Caco-2 (cell line): ENCODE measurements around the gene EPM2A. TPM values are rescaled to one million over a fixed set of nuclear protein-coding genes. Genes with fewer than 3 reads are reported as not detected.

Experiments
- BruUV-seq: library from RNA; stranded (reverse); fragments of 400-500 nt; replicated peaks from 2 replicates; lab custom pipeline; 2021; lab: Mats Ljungman, UMichigan
- CTCF ChIA-PET: fragments of 300-600 bp; sonication (Branson Sonifier 250); formaldehyde crosslinking; loops from one replicate; lab custom pipeline; 2022; ENCODE audit warnings: antibody characterized with exemption; lab: Charles Lee
- POLR2A ChIA-PET: fragments of 300-600 bp; sonication (Branson Sonifier 250); formaldehyde crosslinking; loops from one replicate; lab custom pipeline; 2022; ENCODE audit warnings: antibody characterized with exemption; lab: Charles Lee
- DNase-seq, 2 experiments: peaks; one replicate each; pipeline versions ENCODE4 v3.0.0 to v3.0.0-alpha.2; 2020 to 2022
- H3K27me3 ChIP-seq: replicated peaks from 2 replicates; pipeline ENCODE4 v1.6.0; 2011; ENCODE audit warnings: low read length; ENCODE audit not compliant: control insufficient read depth, insufficient read depth
- H3K36me3 ChIP-seq: 2 replicates; pipeline ENCODE4 v1.5.1; 2011; ENCODE audit warnings: low read length; ENCODE audit not compliant: control insufficient read depth, insufficient read depth
- H3K4me1 ChIP-seq: fragments of 250-450 bp; sonication (Bioruptor Pico); 2 replicates; pipeline ENCODE4 v1.5.1; 2020; ENCODE audit warnings: mild to moderate bottlenecking
- H3K4me3 ChIP-seq: 2 replicates; pipeline ENCODE4 v1.5.1; 2011; ENCODE audit warnings: low read depth, mild to moderate bottlenecking, control low read depth, low read length
- H3K9me3 ChIP-seq: fragments of 250-450 bp; sonication (Bioruptor Pico); 2 replicates; pipeline ENCODE4 v1.5.1; 2020; ENCODE audit warnings: mild to moderate bottlenecking, moderate library complexity
- H3K27ac Mint-ChIP-seq: one replicate; pipeline ENCODE4 v1.8.0; 2022; ENCODE audit warnings: mixed read lengths; ENCODE audit not compliant: unreplicated experiment
- H3K27me3 Mint-ChIP-seq: one replicate; pipeline ENCODE4 v1.8.0; 2022; ENCODE audit warnings: mixed read lengths; ENCODE audit not compliant: insufficient read depth, unreplicated experiment
- H3K36me3 Mint-ChIP-seq: one replicate; pipeline ENCODE4 v1.8.0; 2022; ENCODE audit warnings: mild to moderate bottlenecking, mixed read lengths; ENCODE audit not compliant: insufficient read depth, unreplicated experiment
- H3K4me1 Mint-ChIP-seq: one replicate; pipeline ENCODE4 v1.8.0; 2022; ENCODE audit warnings: low read depth, mixed read lengths; ENCODE audit not compliant: unreplicated experiment
- H3K4me3 Mint-ChIP-seq: one replicate; pipeline ENCODE4 v1.8.0; 2022; ENCODE audit warnings: mild to moderate bottlenecking, moderate library complexity, mixed read lengths; ENCODE audit not compliant: unreplicated experiment
- H3K9me3 Mint-ChIP-seq: one replicate; pipeline ENCODE4 v1.8.0; 2022; ENCODE audit warnings: mixed read lengths; ENCODE audit not compliant: unreplicated experiment
- CTCF ChIP-seq, 2 experiments: fragments of 200-600 bp in 1 of 2; IDR thresholded peaks; 1 replicate in 1 of 2; 2 replicates in 1 of 2; pipeline versions ENCODE4 v1.5.1 to v1.8.0; 2011 to 2022; ENCODE audit warnings: antibody characterized with exemption in 1 of 2, control low read depth in 1 of 2, inconsistent platforms in 1 of 2, low read depth in 1 of 2, low read length in 1 of 2, mild to moderate bottlenecking in 1 of 2, moderate library complexity in 1 of 2; ENCODE audit not compliant: insufficient read depth in 1 of 2, severe bottlenecking in 1 of 2, unreplicated experiment in 1 of 2
- intact Hi-C: fragments of 100-400 bp; cut with micrococcal nuclease; formaldehyde crosslinking; loops from one replicate; pipeline ENCODE4 v1.10.0; 2022; ENCODE audit not compliant: unreplicated experiment
- total RNA-seq: library from RNA; stranded (reverse); gene quantifications from 2 replicates; pipeline ENCODE4 v1.2.3, GENCODE V29; 2022

The EPM2A gene
- total RNA-seq, 1 experiment from 2014 or later = 6.9 TPM

GRCh38 chr6:145761584-145761983 is 26.3 kb upstream of the EPM2A start:
- H3K27me3 ChIP-seq = no peaks in the 10 kb centered on the region
- peaks cover 10% of the 10 kb centered on the region; the same call in 1 of the 2 replicates for H3K4me1 ChIP-seq
- TF ChIP-seq CTCF (IDR thresholded peaks at IDR 0.05; ENCODE audit: insufficient read depth in 1 of 2, low read depth in 1 of 2, low read length in 1 of 2, severe bottlenecking in 1 of 2, unreplicated experiment in 1 of 2) = no peak
- no peak overlapping the region for H3K4me3 ChIP-seq
- intact Hi-C loops = no loop called here
- H3K36me3 Mint-ChIP-seq = no peaks in the 10 kb centered on the region
- H3K36me3 ChIP-seq = no peaks in the 10 kb centered on the region
- DNase-seq = no peak
- H3K27ac Mint-ChIP-seq = no peak overlapping the region
- BruUV-seq = no TSS peak
- peaks cover 3% of the 10 kb centered on the region for H3K9me3 Mint-ChIP-seq
- no peaks in the 10 kb centered on the region for H3K9me3 ChIP-seq
- H3K4me1 Mint-ChIP-seq = peaks cover 9% of the 10 kb centered on the region
- ChIA-PET POLR2A (no interaction called here), CTCF (no interaction called here)
- no peak overlapping the region for H3K4me3 Mint-ChIP-seq
- no peaks in the 10 kb centered on the region for H3K27me3 Mint-ChIP-seq

GRCh38 chr6:145758113-145758512 is 22.8 kb upstream of the EPM2A start:
- no peaks in the 10 kb centered on the region for H3K4me1 ChIP-seq
- TF ChIP-seq CTCF (IDR thresholded peaks at IDR 0.05; ENCODE audit: insufficient read depth in 1 of 2, low read depth in 1 of 2, low read length in 1 of 2, severe bottlenecking in 1 of 2, unreplicated experiment in 1 of 2) = no peak
- H3K27ac Mint-ChIP-seq = no peak overlapping the region
- no peak overlapping the region for H3K4me3 ChIP-seq
- no peak overlapping the region for H3K4me3 Mint-ChIP-seq
- no peaks in the 10 kb centered on the region for H3K36me3 ChIP-seq
- DNase-seq = no peak
- H3K27me3 ChIP-seq = no peaks in the 10 kb centered on the region
- POLR2A ChIA-PET = no interaction called here
- H3K36me3 Mint-ChIP-seq = no peaks in the 10 kb centered on the region
- no peaks in the 10 kb centered on the region for H3K9me3 ChIP-seq
- H3K27me3 Mint-ChIP-seq = no peaks in the 10 kb centered on the region
- no peaks in the 10 kb centered on the region for H3K9me3 Mint-ChIP-seq
- no peaks in the 10 kb centered on the region for H3K4me1 Mint-ChIP-seq
- BruUV-seq = no TSS peak
- intact Hi-C loops = no loop called here
- CTCF ChIA-PET = no interaction called here

- intact Hi-C loops = no loop called here
- POLR2A ChIA-PET = no interaction called here
- CTCF ChIA-PET = no interaction called here
Measured at GRCh38 chr6:145756170-145756662, 20.9 kb upstream of the EPM2A start.

More at GRCh38 chr6:145756170-145756662, 20.9 kb upstream of the EPM2A start:
- H3K4me3 Mint-ChIP-seq = no peak overlapping the region
- no peaks in the 10 kb centered on the region for H3K27me3 Mint-ChIP-seq
- H3K27me3 ChIP-seq = no peaks in the 10 kb centered on the region
- no peaks in the 10 kb centered on the region for H3K4me1 ChIP-seq
- no peaks in the 10 kb centered on the region for H3K36me3 ChIP-seq
- TF ChIP-seq CTCF (IDR thresholded peaks at IDR 0.05; ENCODE audit: insufficient read depth in 1 of 2, low read depth in 1 of 2, low read length in 1 of 2, severe bottlenecking in 1 of 2, unreplicated experiment in 1 of 2) = no peak
- H3K4me1 Mint-ChIP-seq = no peaks in the 10 kb centered on the region
- DNase-seq = no peak
- H3K4me3 ChIP-seq = no peak overlapping the region
- no peaks in the 10 kb centered on the region for H3K9me3 ChIP-seq
- H3K9me3 Mint-ChIP-seq = no peaks in the 10 kb centered on the region
- no peaks in the 10 kb centered on the region for H3K36me3 Mint-ChIP-seq
- BruUV-seq = no TSS peak
- H3K27ac Mint-ChIP-seq = no peak overlapping the region
